ENCODE results near the gene RHEB.

Gene RHEB

GRCh38 chr7:151447312-151447711 is 72.4 kb downstream of the RHEB start:
- no peak for DNase-seq

- DNase-seq, result no peak
Observed at GRCh38 chr7:151446412-151446811, 73.3 kb downstream of the RHEB start.

GRCh38 chr7:151444632-151445031 is 75.1 kb downstream of the RHEB start:
- no peak for DNase-seq

- no peak for DNase-seq
Observed at GRCh38 chr7:151442776-151443496, 76.8 kb downstream of the RHEB start.

- DNase-seq, result no peak
Observed at GRCh38 chr7:151440799-151441445, 78.8 kb downstream of the RHEB start.

GRCh38 chr7:151439855-151440798 is 79.6 kb downstream of the RHEB start, which contains the start of gene CRYGN:
CRYGN (minus strand) TSS chr7:151440141; CDS start chr7:151439917, 224 bp downstream.
- DNase-seq, result no peak

GRCh38 chr7:151438864-151439601 is 80.7 kb downstream of the RHEB start:
- DNase-seq, result no peak

- DNase-seq, result no peak
Observed at GRCh38 chr7:151437866-151438516, 81.7 kb downstream of the RHEB start.

GRCh38 chr7:151437159-151437553 is 82.5 kb downstream of the RHEB start:
- no peak for DNase-seq

GRCh38 chr7:151436446-151437158 is 83.1 kb downstream of the RHEB start:
- no peak for DNase-seq

GRCh38 chr7:151435971-151436370 is 83.7 kb downstream of the RHEB start:
- no peak for DNase-seq

GRCh38 chr7:151435103-151435916 is 84.4 kb downstream of the RHEB start:
- no peak for DNase-seq

- no peak for DNase-seq
Observed at GRCh38 chr7:151434549-151434948, 85.1 kb downstream of the RHEB start.

- no peak for DNase-seq
Observed at GRCh38 chr7:151433721-151434400, 85.8 kb downstream of the RHEB start.

GRCh38 chr7:151432658-151433521 is 86.8 kb downstream of the RHEB start:
- no peak for DNase-seq

- no peak for DNase-seq
Observed at GRCh38 chr7:151431768-151432311, 87.9 kb downstream of the RHEB start.

GRCh38 chr7:151431281-151431767 is 88.4 kb downstream of the RHEB start:
- no peak for DNase-seq

Measured in NK-92 treated with Interleukin-12 subunit alpha and Interleukin-12 subunit beta, amount 100 ng/mL, for 24 hours (cell line).